Stimulated activated CD4-positive, alpha-beta T cell treated with anti-CD3 and anti-CD28 coated beads, TNF-alpha, amount 100 ng/mL, for 1 hour (primary cell): ENCODE results near the gene SLC6A13.
"Not testable (repeated sequence)": the region's sequence is repeated elsewhere in the genome, so short reads cannot be mapped to it uniquely, and the experiment has no call there.

Experiments
- DNase-seq, 3 donors: peaks; one replicate each; pipeline ENCODE4 v3.0.0-alpha.2; 2020; ENCODE audit warnings: low read depth in 3 of 3, low spot score in 1 of 3

SLC6A13 gene

DNA sequence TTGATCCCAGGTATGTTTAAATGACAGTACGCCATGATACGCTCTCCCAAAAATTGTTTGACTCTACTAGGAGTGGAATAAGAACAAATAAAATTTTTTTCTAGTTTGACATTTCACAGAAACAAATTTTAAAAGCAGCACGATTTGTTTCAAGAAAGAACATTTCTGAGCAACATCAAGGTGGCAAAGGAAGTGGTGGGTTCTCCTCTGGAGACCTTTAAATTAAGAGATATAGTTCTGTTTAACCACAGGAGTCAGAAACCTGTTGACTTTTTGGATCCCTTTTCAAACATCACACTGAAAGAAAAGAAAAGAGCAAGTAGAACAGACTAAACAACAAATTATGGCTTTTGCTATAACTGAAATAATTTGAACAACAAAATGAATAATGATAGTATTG lies 2.5 kb upstream of the SLC6A13 start:
- no peak for DNase-seq

DNA sequence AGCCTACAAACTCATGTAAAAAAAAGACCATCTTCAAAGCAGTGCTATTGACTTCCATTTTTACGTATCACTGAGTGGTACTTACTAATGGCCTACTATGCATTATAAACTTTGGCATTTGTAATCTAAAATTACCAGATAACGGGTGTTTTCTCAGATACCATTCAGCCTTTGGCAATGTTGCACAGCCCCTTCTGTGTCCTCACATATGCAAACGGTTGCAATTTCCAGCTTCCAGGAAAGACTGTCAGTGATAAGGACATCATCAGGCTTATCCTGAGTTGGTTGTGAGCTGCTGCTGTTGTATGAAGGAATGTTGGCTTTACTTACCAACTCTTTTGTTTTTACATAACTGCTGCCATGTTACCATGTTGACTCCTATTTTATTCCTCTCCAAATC lies 1.6 kb upstream of the SLC6A13 start:
- no peak for DNase-seq

DNA sequence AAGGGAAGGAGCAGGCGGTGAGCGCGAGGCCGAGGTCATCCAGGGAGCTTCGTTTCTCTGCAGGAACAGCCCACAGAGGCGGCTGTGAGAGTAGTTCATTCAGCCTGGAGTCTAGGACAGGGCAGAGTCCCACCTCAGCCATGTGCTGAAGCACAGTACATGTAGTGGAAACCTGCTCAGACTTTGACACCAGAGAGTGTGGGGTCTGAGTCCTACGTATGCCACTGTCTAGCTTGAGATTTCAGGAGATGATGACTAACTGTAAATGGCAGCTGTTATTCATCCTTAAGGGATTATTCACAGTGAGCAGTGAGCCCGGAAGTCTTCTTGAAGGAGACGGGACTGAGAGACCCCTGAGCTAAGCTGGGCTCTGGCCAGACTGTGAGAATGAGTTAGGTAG lies 938 bp upstream of the SLC6A13 start:
- DNase-seq, result no peak

DNA sequence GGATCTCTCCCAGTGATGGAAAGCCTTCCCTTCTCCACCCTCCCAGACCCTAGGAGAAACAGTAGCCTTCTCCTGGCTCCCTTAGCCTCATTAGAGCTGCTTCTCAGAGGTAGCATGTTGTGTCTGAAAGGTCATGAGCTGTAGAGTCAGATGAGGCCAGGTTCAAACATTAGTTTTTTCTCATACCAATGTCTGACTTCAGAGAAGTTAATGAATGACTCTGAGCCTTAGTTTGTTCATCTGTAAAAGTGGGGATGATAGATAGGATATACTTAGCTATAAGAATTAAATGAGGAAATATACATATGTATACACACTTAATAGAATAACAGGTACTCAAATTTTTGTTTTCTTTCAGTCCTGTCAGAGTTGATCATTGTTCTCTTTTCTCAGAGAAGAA lies 523 bp downstream of the SLC6A13 start:
- DNase-seq, result no peak

DNA sequence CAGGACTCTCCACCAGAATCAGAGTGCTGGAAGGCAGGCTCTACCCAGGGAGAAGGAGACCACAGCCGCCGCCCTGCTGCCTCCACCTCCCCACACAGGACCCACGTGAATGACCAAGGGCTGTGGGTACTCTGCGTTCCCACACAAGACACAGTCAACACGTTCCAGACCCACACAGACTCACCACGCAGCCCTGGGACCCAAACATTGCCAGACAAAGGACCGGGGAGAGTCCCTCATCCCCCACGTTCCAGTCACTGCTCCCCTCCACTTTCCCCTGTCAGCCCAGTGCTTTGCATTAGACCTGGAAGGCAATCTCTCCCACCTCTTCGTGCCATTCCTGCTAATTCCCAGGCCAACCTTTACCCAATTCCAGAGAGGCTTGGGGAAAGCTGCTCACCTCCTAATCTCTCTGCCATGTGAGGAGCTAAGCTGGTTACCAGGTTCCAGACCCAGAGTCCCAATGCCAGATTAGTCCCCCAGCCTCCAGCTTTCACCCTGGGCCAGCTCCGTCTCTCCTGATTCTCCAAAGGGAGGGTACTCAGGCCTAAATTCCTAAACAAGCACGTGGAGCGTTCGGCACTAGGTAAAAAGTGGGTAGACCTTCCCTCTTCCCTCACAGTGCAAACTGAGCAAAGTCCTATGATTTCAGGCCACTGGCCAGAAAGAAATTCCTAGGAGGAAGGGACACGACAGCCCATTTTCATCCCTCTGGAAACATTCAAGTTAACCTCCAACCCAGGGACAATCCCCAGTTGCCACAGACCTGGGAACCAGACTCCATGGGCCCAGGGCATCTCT lies 4.9 kb downstream of the SLC6A13 start:
- no peak for DNase-seq

DNA sequence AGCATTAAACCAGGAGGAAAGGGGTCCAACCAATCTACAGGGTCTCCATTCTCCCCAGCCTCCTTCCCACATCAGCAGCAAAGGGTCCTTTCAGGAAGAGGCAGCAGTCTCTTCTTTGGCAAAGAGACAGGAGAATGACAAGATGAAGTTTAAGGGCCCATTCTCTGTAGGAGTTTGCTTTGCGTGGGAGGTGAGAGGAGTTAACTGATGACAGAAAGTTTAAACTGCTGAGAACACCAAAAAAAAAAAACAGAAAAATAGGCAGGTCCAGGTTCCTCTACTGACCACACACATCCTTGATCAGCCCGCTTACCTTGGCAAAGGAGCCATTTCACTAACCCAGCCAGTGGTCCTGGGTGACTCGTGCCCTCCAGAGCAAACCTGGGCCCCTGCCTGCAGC lies 5.7 kb downstream of the SLC6A13 start:
- no peak for DNase-seq

DNA sequence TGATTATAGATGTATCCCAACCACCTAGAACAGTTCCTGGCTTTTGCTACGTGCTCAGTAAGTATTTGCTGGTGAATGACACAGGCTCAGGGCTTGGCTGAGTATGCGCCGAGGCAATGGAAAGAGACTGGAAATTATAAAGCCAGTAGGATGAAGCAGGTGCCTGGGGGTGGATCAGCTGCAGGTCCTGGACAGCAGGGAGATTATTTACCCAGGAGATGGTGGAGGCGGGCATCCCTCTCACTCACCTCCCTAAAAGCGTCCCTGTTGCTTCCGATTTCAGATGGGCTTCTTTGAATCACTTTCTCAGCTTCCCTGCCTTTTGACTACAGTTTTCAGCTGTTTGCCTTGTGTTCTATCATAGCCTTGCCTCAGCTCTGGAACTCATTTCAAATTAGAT lies 6.4 kb downstream of the SLC6A13 start:
- no peak for DNase-seq

DNA sequence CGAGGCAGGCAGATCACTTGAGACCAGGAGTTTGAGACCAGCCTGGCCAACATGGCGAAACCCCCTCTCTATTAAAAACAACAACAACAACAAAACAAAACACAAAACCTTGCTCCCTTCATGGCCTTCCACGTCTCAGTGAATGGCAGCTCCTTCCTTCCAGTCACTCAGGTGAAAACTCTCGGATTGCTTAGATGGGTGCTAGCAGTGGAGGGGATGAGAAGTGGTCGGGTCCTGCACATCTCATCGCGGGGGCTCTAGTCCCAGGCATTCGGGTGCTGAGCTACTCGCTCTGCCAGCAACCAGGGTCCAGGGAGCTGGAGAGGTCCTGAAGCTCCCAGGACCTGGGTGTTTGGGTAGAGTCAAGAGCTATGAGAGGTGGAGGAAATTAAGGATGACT lies 7.7 kb downstream of the SLC6A13 start:
- DNase-seq, result no peak

DNA sequence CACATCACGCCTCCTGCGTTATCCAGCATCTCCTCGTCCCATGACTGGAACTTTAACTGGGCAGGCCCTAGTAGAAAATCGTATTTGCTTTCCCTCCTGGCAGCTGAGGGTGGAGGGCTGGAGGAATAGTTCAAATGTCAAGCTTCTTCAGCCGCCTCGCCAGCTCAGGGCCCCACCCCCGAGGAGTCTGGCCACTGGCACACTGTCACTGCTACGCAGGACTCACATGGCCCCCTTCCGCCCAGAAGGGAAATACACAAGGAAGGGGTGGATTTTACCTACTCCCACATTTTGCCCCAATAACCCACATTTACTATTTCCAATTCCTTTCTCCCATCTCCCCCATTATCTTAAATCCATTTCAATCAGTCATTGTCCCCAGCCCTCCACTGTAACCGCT lies 8.6 kb downstream of the SLC6A13 start:
- no peak for DNase-seq

DNA sequence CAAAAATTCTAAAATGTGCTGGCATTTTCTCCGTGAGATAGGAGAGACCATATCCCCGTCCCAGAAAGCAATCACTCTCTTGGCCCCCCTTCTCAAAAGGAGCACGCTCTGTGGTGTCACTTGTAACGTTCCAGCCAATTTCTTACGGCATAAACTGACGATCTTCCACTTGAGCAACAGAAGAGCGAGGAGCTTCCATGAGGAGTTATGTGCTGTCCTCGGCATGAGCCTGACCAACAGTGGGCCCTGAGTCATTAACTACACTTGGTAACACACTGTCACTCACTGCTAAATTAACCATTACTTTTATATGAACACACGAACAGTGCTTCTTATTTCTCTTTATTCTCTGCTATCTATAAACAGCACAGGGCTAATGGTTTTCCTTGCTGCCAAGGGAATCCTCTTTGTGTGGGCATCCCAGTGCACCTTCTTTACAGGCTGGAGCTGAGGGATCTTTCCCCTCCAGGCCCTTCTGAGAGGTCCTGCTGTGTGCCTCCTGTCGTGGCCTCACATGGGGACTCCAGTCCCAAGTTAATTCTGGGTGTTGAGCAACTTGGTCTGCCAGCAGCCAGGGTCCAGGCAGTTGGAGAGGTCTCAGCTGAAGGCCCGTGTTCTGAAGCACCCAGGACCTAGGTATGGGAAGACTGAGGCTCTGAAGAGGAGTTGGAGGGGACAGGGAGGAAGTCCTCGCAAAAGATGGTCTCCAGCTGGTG lies 9.4 kb downstream of the SLC6A13 start:
- DNase-seq, result no peak

DNA sequence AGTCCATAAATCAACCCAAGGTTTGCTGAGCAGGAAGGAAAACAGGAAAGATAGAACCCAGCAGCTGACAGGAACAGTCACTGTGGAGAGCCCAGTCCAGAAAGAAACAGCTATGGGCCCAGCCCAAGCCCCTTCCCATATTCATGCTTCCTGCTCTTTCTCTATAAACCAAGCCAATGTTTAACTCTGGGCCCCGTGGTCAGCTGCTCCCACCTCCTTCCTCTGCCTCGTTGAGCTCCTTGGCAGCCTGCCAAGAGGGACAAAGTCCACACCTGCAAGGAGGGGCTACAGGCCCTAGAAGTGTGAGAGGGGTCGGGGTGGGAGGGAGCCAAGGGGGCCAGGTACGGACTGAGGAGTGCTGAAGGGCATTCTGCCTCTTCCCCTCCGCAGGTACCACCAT lies 10.0 kb downstream of the SLC6A13 start:
- no peak for DNase-seq

DNA sequence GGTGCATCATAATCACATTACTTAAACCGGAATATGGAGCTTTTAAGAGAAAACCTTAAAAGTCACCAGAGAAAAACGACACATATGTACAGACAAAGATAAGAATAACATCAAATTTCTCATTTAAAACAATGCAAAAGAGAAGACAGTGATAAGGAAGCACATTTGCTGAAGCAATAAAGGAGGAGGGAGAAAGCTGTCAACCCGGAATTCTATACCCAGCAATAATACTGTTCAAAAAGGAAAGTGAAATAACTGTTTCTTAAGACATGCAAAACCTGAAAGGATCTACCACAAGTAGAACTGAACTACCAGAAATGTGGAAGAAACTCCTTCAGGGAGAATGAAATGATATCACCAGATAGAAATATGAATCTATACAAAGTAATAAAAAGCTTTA lies 15.4 kb downstream of the SLC6A13 start:
- no peak for DNase-seq

DNA sequence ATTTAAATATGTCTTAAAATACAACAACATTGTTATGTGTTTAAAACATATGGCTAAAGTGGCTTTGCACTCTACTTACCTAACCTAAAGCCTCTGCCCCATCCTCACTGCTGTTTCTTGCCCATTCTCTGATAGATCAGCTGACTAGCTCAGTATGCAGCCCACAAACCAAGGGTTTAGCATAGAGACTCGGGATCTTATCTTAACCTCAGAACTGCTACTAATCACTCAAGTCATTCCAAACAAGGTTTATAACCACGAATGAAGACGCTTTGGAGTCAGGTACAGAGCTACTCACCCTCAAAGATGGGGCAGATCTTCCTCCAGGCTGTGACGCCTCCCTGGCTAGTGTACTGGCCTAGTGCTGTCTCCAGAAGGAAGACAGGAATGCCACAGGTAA lies 19.3 kb downstream of the SLC6A13 start:
- no peak for DNase-seq

DNA sequence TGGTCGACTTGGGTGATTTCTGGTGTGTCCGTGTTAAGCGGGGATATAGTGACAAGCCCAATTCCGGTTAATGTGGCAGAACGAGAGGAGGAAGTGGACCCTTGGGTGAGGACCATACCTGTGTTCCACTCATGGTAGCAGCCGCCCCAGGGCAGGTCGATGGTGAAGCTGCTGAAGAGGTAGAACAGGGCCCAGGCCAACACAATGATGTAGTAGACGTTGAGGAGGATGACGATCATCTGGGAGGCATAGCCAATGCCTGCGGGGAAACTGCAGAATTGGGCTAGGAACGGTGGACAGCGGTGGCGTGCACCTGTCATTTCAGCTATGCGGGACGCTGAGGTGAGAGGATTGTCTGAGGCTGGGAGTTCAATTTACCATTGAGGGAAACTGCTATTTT lies 20.1 kb downstream of the SLC6A13 start:
- no peak for DNase-seq

DNA sequence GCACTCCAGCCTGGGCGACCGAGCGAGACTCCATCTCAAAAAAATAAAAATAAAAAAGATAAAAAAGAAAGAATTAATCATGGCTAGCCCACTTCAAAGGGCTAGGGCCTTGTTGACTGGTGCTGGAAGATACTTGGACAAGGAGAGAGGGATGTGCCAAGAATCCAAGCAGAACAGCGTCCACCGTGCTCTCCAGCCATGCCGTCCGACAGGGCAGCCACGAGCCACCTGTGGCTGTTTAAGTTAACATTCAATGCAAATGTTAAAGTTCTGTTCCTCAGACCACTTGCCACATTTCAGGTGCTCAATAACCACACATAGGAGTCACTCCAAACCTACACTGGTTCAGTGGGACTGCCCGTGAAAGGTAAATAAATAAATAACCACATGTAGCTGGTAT lies 21.4 kb downstream of the SLC6A13 start:
- DNase-seq, result no peak

DNA sequence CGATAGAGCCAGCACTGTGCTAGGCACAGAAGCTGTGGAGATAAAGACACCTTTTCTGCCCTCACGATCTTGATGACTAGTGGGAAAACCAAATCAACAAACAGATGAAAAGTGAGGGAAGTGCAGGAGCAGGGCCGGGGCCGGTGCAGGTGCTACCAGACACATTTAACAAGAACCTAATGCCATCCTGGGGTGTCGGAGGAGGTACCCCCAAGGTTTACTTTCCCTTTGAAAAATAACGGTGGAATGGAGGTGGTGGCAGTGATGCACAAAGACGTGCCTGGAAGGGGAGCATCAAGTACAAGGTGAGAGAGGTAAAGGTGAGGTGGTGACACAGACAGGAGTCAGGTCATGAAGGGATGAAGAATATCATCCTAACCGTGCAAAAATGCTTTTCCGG lies 22.1 kb downstream of the SLC6A13 start:
- no peak for DNase-seq

DNA sequence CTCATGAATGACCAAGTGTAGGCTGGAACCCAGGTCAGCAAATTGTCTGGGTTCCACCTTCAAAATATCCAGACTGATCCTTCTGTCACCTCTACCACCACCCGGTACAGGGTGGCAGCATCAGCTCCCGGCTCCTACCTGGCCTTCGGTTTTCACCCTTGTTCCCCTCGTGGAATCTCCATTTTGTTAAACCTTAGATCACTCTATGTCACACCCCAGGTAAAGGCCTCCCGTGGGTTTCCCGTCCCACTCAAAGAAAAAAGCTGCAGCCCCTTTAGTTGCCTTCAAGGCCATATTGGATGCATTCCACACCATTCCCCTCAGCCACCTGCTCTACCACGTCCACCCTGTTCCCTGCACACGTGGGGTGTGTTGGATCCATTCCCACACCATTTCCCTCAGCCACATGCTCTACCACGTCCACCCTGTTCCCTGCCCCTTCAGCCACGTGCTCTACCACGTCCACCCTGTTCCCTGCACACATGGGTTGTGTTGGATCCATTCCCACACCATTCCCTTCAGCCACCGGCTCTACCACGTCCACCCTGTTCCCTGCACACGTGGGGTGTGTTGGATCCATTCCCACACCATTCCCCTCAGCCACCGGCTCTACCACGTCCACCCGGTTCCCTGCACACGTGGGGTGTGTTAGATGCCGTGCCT lies 23.8 kb downstream of the SLC6A13 start:
- no peak for DNase-seq

DNA sequence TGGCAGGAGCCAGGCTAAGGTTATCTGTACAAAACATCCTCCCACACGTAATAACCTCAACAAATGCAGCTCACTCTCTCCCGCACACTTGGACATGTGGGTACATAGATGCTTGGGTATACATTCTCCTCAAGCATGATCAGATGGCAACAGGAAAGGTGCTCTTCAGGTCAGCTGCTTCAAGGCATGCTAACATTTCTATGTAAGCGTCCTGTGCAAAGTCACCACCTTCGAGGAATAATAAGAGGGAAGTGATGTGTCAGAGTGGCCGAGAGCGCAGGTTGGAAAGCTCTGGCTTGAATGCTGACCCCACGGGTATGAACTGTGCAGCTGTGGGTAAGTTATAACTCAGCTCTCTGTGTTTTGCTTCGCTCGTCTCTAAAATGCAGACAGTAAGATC lies 24.5 kb downstream of the SLC6A13 start:
- DNase-seq, result no peak

DNA sequence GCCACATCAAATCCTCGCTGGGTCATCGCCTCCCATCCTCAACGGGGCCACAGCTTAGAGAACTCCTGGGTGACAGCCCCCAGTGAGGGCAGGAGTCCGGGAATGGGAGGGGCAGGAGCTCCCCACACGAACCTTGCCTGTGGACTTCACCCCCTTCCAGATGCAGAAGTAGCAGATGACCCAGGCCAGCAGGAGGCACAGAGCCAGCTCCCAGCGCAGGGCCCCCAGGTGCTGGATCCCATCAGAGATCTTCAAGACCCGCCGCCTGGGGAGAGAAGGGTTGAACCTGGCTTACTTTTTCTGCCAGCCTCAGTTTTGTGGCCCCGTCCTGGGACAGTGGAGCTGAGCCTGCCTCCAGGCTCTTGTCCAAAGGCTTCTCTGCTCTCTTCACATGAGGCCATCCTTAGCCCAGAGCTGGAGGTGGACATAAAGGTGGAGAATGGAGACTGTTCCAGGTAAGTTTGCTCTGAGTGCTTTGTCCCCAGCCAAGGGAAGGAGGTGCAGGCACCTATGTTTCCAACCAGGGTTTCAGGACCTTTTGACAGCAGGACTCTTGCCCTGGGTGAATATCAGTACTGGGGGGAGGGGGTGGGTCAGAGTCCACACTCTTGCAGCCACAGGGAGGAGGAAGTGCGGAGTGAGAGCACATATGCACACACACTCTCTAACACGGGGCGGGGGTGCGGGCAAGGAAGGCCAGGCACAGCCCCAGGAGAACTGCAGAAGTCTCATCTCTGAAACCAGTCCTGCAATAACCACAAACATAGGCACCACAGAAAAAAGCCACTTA lies 25.4 kb downstream of the SLC6A13 start:
- no peak for DNase-seq

DNA sequence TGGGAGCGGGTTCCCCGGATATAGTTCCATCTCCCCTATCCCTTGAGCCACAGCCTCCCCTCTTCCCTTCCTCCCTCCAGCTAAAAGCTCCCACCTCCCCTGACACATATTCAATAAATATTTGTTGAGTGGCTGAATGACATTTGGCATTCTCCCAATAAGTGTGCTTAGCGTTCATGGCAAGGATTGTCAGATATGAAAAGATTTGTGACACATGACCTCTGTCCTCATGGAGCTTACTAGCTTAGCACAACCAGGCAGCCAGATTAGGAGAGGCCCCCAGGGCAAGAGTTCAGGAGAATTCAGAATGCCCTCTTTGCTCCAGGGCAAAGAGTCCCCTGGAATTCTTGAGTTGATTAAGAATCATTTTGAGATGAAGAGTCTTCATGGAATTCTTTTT lies 26.2 kb downstream of the SLC6A13 start:
- no peak for DNase-seq

DNA sequence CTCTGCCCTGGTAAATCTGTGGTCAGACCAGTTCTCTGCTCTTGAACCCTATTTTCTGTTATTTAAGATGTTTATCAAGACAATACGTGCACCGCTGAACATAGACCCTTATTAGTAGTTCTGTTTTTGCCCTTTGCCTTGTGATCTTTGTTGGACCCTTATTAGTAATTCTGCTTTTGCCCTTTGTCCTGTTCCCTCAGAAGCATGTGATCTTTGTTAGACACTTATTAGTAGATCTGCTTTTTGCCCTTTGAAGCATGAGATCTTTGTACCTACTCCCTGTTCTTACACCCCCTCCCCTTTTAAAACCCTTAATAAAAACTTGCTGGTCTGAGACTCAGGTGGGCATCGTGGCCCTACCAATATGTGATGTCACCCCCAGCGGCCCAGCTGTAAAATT lies 26.7 kb downstream of the SLC6A13 start:
- not testable (repeated sequence) for DNase-seq
